ENCODE results near the gene BBS1.
"Not testable (repeated sequence)": the region's sequence is repeated elsewhere in the genome, so short reads cannot be mapped to it uniquely, and the experiment has no call there.

The BBS1 gene

GRCh38 chr11:66505276-66505816 lies 5.1 kb upstream of the BBS1 start:
- no peak overlapping the region for H3K4me3 ChIP-seq (ENCODE audit: low read depth, low read length)
- DNase-seq (ENCODE audit: low read depth) = no peak

- H3K4me3 ChIP-seq (ENCODE audit: low read depth, low read length) = no peak overlapping the region
- no peak for DNase-seq (ENCODE audit: low read depth)
Measured at GRCh38 chr11:66509131-66509561, 1.3 kb upstream of the BBS1 start.

- DNase-seq (ENCODE audit: low read depth) = no peak
- peak overlapping the region; percentile 84 for H3K4me3 ChIP-seq (ENCODE audit: low read depth, low read length)
Measured at GRCh38 chr11:66510990-66511339, 530 bp downstream of the BBS1 start.

GRCh38 chr11:66523611-66524010 lies 13.2 kb downstream of the BBS1 start:
- no peak overlapping the region for H3K4me3 ChIP-seq (ENCODE audit: low read depth, low read length)
- no peak for DNase-seq (ENCODE audit: low read depth)

- no peak overlapping the region for H3K4me3 ChIP-seq (ENCODE audit: low read depth, low read length)
- DNase-seq (ENCODE audit: low read depth) = no peak
Measured at GRCh38 chr11:66524304-66525040, 14.0 kb downstream of the BBS1 start.

GRCh38 chr11:66529069-66529468 lies 18.6 kb downstream of the BBS1 start:
- DNase-seq (ENCODE audit: low read depth) = no peak
- no peak overlapping the region for H3K4me3 ChIP-seq (ENCODE audit: low read depth, low read length)

- DNase-seq (ENCODE audit: low read depth) = no peak
Measured at GRCh38 chr11:66529655-66530054, 19.2 kb downstream of the BBS1 start.

GRCh38 chr11:66530927-66531709 lies 20.7 kb downstream of the BBS1 start:
- DNase-seq (ENCODE audit: low read depth) = no peak
- no peak overlapping the region for H3K4me3 ChIP-seq (ENCODE audit: low read depth, low read length)

More at GRCh38 chr11:66529655-66530054, 19.2 kb downstream of the BBS1 start:
- no peak overlapping the region for H3K4me3 ChIP-seq (ENCODE audit: low read depth, low read length)

- no peak overlapping the region for H3K4me3 ChIP-seq (ENCODE audit: low read depth, low read length)
- DNase-seq (ENCODE audit: low read depth) = no peak
Measured at GRCh38 chr11:66531841-66532240, 21.4 kb downstream of the BBS1 start.

GRCh38 chr11:66532784-66533183 lies 22.3 kb downstream of the BBS1 start:
- no peak overlapping the region for H3K4me3 ChIP-seq (ENCODE audit: low read depth, low read length)
- no peak for DNase-seq (ENCODE audit: low read depth)

GRCh38 chr11:66539170-66539869 lies 28.9 kb downstream of the BBS1 start:
- H3K4me3 ChIP-seq (ENCODE audit: low read depth, low read length) = no peak overlapping the region
- no peak for DNase-seq (ENCODE audit: low read depth)

- no peak for DNase-seq (ENCODE audit: low read depth)
- H3K4me3 ChIP-seq (ENCODE audit: low read depth, low read length) = no peak overlapping the region
Measured at GRCh38 chr11:66539870-66540213, 29.4 kb downstream of the BBS1 start.

- DNase-seq (ENCODE audit: low read depth); H3K4me3 ChIP-seq (ENCODE audit: low read depth, low read length): not testable (repeated sequence)
Measured at GRCh38 chr11:66540598-66540997, 30.2 kb downstream of the BBS1 start.

- no peak overlapping the region for H3K4me3 ChIP-seq (ENCODE audit: low read depth, low read length)
- no peak for DNase-seq (ENCODE audit: low read depth)
Measured at GRCh38 chr11:66541892-66542291, 31.5 kb downstream of the BBS1 start.

GRCh38 chr11:66542362-66542761 lies 31.9 kb downstream of the BBS1 start:
- no peak for DNase-seq (ENCODE audit: low read depth)
- H3K4me3 ChIP-seq (ENCODE audit: low read depth, low read length) = no peak overlapping the region

GRCh38 chr11:66543263-66544107 lies 33.0 kb downstream of the BBS1 start:
- peak; percentile 9 for DNase-seq (ENCODE audit: low read depth)
- no peak overlapping the region for H3K4me3 ChIP-seq (ENCODE audit: low read depth, low read length)

- H3K4me3 ChIP-seq (ENCODE audit: low read depth, low read length) = peak overlapping the region; percentile 80
- not testable (repeated sequence) for DNase-seq (ENCODE audit: low read depth)
Measured at GRCh38 chr11:66544952-66545351, 34.5 kb downstream of the BBS1 start.

GRCh38 chr11:66545701-66546367 lies 35.4 kb downstream of the BBS1 start, which contains the start of gene ZDHHC24:
Gene ZDHHC24 (minus strand): TSS chr11:66546048. CDS start chr11:66546003, 45 bp downstream.
- peak within 1 kb of the TSS; percentile 80 for H3K4me3 ChIP-seq (ENCODE audit: low read depth, low read length)
- DNase-seq (ENCODE audit: low read depth) = peak; percentile 87

Data from skeletal muscle cell (primary cell).